GM12875 (cell line): Measurements from ENCODE around the gene CPEB4.

Experiments used
- H3K4me3 ChIP-seq: one replicate; pipeline ENCODE4 v1.5.1; 2011; ENCODE audit warnings: low read depth, low read length, control low read depth
- CTCF ChIP-seq: IDR thresholded peaks from 2 replicates; pipeline ENCODE4 v1.5.1; 2011; ENCODE audit warnings: low read depth, mild to moderate bottlenecking, control low read depth, inconsistent platforms, low read length, moderate library complexity, borderline replicate concordance; ENCODE audit not compliant: insufficient read depth

Gene CPEB4

GRCh38 chr5:173880306-173880985 is 7.7 kb upstream of the CPEB4 start:
- no peak for TF ChIP-seq CTCF
- H3K4me3 ChIP-seq, result no peak overlapping the region

GRCh38 chr5:173881811-173882575 is 6.2 kb upstream of the CPEB4 start:
- TF ChIP-seq CTCF, result no peak
- H3K4me3 ChIP-seq, result no peak overlapping the region

GRCh38 chr5:173882632-173883031 is 5.5 kb upstream of the CPEB4 start:
- no peak for TF ChIP-seq CTCF
- H3K4me3 ChIP-seq, result no peak overlapping the region

GRCh38 chr5:173883347-173883924 is 4.7 kb upstream of the CPEB4 start:
- no peak for TF ChIP-seq CTCF
- H3K4me3 ChIP-seq, result no peak overlapping the region

- TF ChIP-seq CTCF, result no peak
- no peak overlapping the region for H3K4me3 ChIP-seq
Measured at GRCh38 chr5:173884402-173885053, 3.6 kb upstream of the CPEB4 start.

GRCh38 chr5:173885054-173885443 is 3.1 kb upstream of the CPEB4 start:
- H3K4me3 ChIP-seq, result no peak overlapping the region
- TF ChIP-seq CTCF, result no peak
